ENCODE measurements around the gene CDH23. TPM values are rescaled to one million over a fixed set of nuclear protein-coding genes. Genes with fewer than 3 reads are reported as not detected.

CDH23 gene
- total and polyA plus RNA-seq, 2 of the 8 experiments (the other 6 are each of a cell fraction or from before 2014, with no cell fraction given) = 1.9 to 4.9 TPM

- no peak overlapping the region for H3K4ac ChIP-seq (replicated peaks; ENCODE audit: insufficient read length, low read depth, low read length)
- H3K23ac ChIP-seq (ENCODE audit: insufficient read length) = no peak overlapping the region
- peak overlapping the region; percentile 77; the same call in 1 of the 2 replicates for H4K8ac ChIP-seq (ENCODE audit: extremely low read depth, insufficient read depth, low read length)
- TF ChIP-seq, protein P1, sequence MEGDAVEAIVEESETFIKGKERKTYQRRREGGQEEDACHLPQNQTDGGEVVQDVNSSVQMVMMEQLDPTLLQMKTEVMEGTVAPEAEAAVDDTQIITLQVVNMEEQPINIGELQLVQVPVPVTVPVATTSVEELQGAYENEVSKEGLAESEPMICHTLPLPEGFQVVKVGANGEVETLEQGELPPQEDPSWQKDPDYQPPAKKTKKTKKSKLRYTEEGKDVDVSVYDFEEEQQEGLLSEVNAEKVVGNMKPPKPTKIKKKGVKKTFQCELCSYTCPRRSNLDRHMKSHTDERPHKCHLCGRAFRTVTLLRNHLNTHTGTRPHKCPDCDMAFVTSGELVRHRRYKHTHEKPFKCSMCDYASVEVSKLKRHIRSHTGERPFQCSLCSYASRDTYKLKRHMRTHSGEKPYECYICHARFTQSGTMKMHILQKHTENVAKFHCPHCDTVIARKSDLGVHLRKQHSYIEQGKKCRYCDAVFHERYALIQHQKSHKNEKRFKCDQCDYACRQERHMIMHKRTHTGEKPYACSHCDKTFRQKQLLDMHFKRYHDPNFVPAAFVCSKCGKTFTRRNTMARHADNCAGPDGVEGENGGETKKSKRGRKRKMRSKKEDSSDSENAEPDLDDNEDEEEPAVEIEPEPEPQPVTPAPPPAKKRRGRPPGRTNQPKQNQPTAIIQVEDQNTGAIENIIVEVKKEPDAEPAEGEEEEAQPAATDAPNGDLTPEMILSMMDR (IDR thresholded peaks at IDR 0.05; ENCODE audit: control extremely low read depth in 1 of 3, insufficient read depth in 1 of 3, low read depth in 1 of 3, low read length in 3 of 3) = peak in 2 of 3 experiments; percentile 12; a peak in 1 of 4 replicates
- no peak for TF ChIP-seq CBX5 (IDR thresholded peaks at IDR 0.05; ENCODE audit: low read depth, low read length)
- H3K79me1 ChIP-seq (ENCODE audit: low read depth, low read length) = no peaks in the 10 kb centered on the region
- no peak overlapping the region for H3K56ac ChIP-seq (replicated peaks; ENCODE audit: insufficient read length, low read depth, low read length)
- DNase-seq (ENCODE audit: low read depth in 1 of 2, low spot score in 2 of 2) (no peak), FAIRE-seq (no peak)
- no peaks in the 10 kb centered on the region for H3K79me2 ChIP-seq (ENCODE audit: control insufficient read depth in 1 of 2, insufficient read depth in 2 of 2, low read length in 2 of 2)
- H3K36me3 ChIP-seq (ENCODE audit: control insufficient read depth in 2 of 4, insufficient read depth in 4 of 4, low read length in 3 of 4) = no peaks in the 10 kb centered on the region
- POLR2A ChIA-PET (ENCODE audit: partially characterized antibody) = no interaction called here
- no peak overlapping the region for H4K91ac ChIP-seq (replicated peaks; ENCODE audit: insufficient read length, low read length)
- H3K9ac ChIP-seq (replicated peaks in 1 of 4; ENCODE audit: extremely low read depth in 1 of 4, low read depth in 3 of 4, low read length in 3 of 4) = no peak overlapping the region
- peaks cover 1 to 8% (median 4%) of the 10 kb centered on the region in 4 experiments; a peak in 5 of 7 replicates for H3K4me1 ChIP-seq (replicated peaks in 1 of 4; ENCODE audit: control insufficient read depth in 3 of 4, insufficient read depth in 4 of 4, low read length in 3 of 4)
- no peak overlapping the region for H3K14ac ChIP-seq (ENCODE audit: insufficient read length)
- no peak overlapping the region for H2BK120ac ChIP-seq (replicated peaks; ENCODE audit: low read depth, low read length)
- no peak overlapping the region for H2BK20ac ChIP-seq (ENCODE audit: low read length)
- no peaks in the 10 kb centered on the region for H4K20me1 ChIP-seq (replicated peaks in 1 of 2; ENCODE audit: control insufficient read depth in 1 of 2, insufficient read depth in 2 of 2, low read length in 2 of 2)
- CTCF ChIA-PET (ENCODE audit: partially characterized antibody) = interaction anchor here (0.8 to 2.7 kb wide), 9 partner anchors 8 to 364 kb away, joined by 3 to 11 read pairs (median 4); no protein-coding TSS in a partner anchor
- H3K27ac ChIP-seq (ENCODE audit: low read depth, low read length) = no peak overlapping the region
- H2AK5ac ChIP-seq (ENCODE audit: low read depth, low read length) = no peak overlapping the region
- no peaks in the 10 kb centered on the region for H3K9me3 ChIP-seq (ENCODE audit: insufficient read depth in 2 of 2, low read depth in 1 of 2, low read length in 1 of 2)
- no peak overlapping the region for H4K5ac ChIP-seq (ENCODE audit: insufficient read length, low read depth, low read length)
- H2AFZ ChIP-seq (ENCODE audit: low read length) = no peak overlapping the region
- 0 out of 7 replicates have a peak, but pooled peaks cover 0 to 2% (median 0%) of the 10 kb centered on the region in 4 experiments for H3K27me3 ChIP-seq (replicated peaks in 1 of 4; ENCODE audit: control insufficient read depth in 3 of 4, extremely low read depth in 1 of 4, insufficient read depth in 3 of 4, low read length in 3 of 4)
- no peak overlapping the region for H3K4me3 ChIP-seq (ENCODE audit: extremely low read depth in 1 of 4, insufficient read depth in 2 of 4, low read depth in 3 of 4, low read length in 4 of 4)
- no peaks in the 10 kb centered on the region for H3K23me2 ChIP-seq (ENCODE audit: low read depth, low read length)
- H2BK12ac ChIP-seq (ENCODE audit: low read depth, low read length) = no peak overlapping the region
- no peak overlapping the region; the same call in 1 of the 2 replicates for H2BK5ac ChIP-seq (ENCODE audit: low read depth, low read length)
- H3K18ac ChIP-seq (ENCODE audit: extremely low read depth, low read length) = no peak overlapping the region
- H3K4me2 ChIP-seq (ENCODE audit: insufficient read depth in 1 of 2, low read depth in 2 of 2, low read length in 2 of 2) = no peak overlapping the region
- 87% methylated on average over 15 of the region's 15 CpGs; no CpG with 5 or more reads in 1 of the 2 experiments for WGBS, 2 experiments (ENCODE audit: extremely low coverage in 1 of 2, insufficient coverage in 1 of 2, insufficient read length in 1 of 2, insufficient replicate concordance in 2 of 2, low coverage in 1 of 2, low lambda C conversion rate in 2 of 2, missing lambda C conversion rate in 1 of 2)
- no peak overlapping the region for H2BK15ac ChIP-seq (ENCODE audit: low read length)
These were observed 352.0 kb downstream of the CDH23 start for GRCh38 chr10:71748671-71749191.
